Esophagus (tissue), 2 donors: ENCODE results near the gene VASH2. TPM values are rescaled to one million over a fixed set of nuclear protein-coding genes. Genes with fewer than 3 reads are reported as not detected.
"Not testable (repeated sequence)": the region's sequence is repeated elsewhere in the genome, so short reads cannot be mapped to it uniquely, and the experiment has no call there.

Experiments
- H3K27ac ChIP-seq, 2 donors: one replicate each; pipeline ENCODE4 v1.5.1; 2013; ENCODE audit warnings: low read depth in 2 of 2, mild to moderate bottlenecking in 2 of 2, inconsistent platforms in 1 of 2, low read length in 1 of 2, moderate library complexity in 1 of 2
- H3K27me3 ChIP-seq, 2 donors: one replicate each; pipeline ENCODE4 v1.6.1; 2013; ENCODE audit warnings: low read length in 2 of 2, control low read depth in 1 of 2, mild to moderate bottlenecking in 1 of 2; ENCODE audit not compliant: insufficient read depth in 2 of 2, control insufficient read depth in 1 of 2
- H3K36me3 ChIP-seq, 2 donors: one replicate each; pipeline ENCODE4 v1.6.1; 2013; ENCODE audit warnings: low read length in 1 of 2; ENCODE audit not compliant: control insufficient read depth in 2 of 2, insufficient read depth in 2 of 2
- H3K4me1 ChIP-seq, 2 donors: one replicate each; pipeline ENCODE4 v1.6.1; 2013; ENCODE audit warnings: low read length in 1 of 2; ENCODE audit not compliant: control insufficient read depth in 2 of 2, insufficient read depth in 2 of 2
- H3K4me3 ChIP-seq, 2 donors: one replicate each; pipeline ENCODE4 v1.5.1; 2013; ENCODE audit warnings: low read length in 2 of 2, mild to moderate bottlenecking in 2 of 2, low read depth in 1 of 2, moderate library complexity in 1 of 2
- H3K9me3 ChIP-seq, 2 donors: one replicate each; pipeline ENCODE4 v1.6.1; 2013; ENCODE audit warnings: mild to moderate bottlenecking in 2 of 2, low read depth in 1 of 2, low read length in 1 of 2, moderate library complexity in 1 of 2; ENCODE audit not compliant: control insufficient read depth in 2 of 2, insufficient read depth in 1 of 2
- WGBS, 2 donors: extraction: QIAGEN DNeasy Blood & Tissue Kit; methylation state at CpG; one replicate each; pipeline ENCODE4 v1.1.7; 2013; 5-methylcytosine and 5-hydroxymethylcytosine counted together
- polyA plus RNA-seq, 2 donors: library from polyadenylated mRNA; stranded (reverse); fragments of 200-250 nt; gene quantifications; one replicate each; pipeline ENCODE4 v1.2.3, GENCODE V29; 2013
- donor health status: healthy with polysubstance abuse.
- donor health status: Bipolar disorder and iron deficiency.

VASH2 gene
- polyA plus RNA-seq, 2 donors, result 0.24 to 0.33 TPM

DNA sequence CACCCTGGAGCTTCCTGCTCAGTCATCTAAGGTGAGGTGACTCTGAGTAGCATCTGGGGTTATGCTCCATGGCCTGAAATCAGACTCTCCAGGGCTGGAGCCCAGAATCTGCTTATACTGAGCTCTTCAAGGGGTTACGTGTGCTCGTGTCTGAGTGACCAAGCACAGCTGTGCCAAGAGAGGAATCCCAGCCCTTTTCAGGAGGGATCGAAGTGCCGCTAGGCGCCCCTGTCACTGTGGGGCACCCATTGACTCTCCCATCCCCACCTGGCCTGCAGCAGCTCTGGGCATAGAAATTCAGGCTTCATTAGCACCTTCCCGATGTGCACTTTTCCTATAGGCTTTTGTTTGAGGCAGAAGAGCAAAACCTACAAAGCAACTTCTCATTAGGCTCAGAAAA lies 13.8 kb downstream of the VASH2 start:
- Histone ChIP-seq H3K9me3 (no peaks in the 10 kb centered on the region), H3K4me3 (no peak overlapping the region), H3K27me3 (no peaks in the 10 kb centered on the region), H3K4me1 (peaks cover 0 to 2% of the 10 kb centered on the region in 2 donors), H3K27ac (no peak overlapping the region), H3K36me3 (peaks cover 0 to 4% of the 10 kb centered on the region in 2 donors)
- 91 to 95% methylated on average over 6 of the region's 6 CpGs for WGBS, 2 donors

GRCh38 chr1:212964993-212965392 lies 14.7 kb downstream of the VASH2 start:
- 97 to 98% methylated on average over 1 of the region's 1 CpG for WGBS, 2 donors
- H3K9me3 ChIP-seq, H3K36me3 ChIP-seq, H3K27ac ChIP-seq, H3K4me3 ChIP-seq, H3K4me1 ChIP-seq, H3K27me3 ChIP-seq: not testable (repeated sequence)

GRCh38 chr1:212966616-212967015 lies 16.3 kb downstream of the VASH2 start:
- 87 to 88% methylated on average over 5 of the region's 5 CpGs for WGBS, 2 donors
- H3K4me1 ChIP-seq, result no peaks in the 10 kb centered on the region
- H3K9me3 ChIP-seq, result no peaks in the 10 kb centered on the region
- no peak overlapping the region for H3K4me3 ChIP-seq
- H3K36me3 ChIP-seq, result peaks cover 0 to 4% of the 10 kb centered on the region in 2 donors
- H3K27ac ChIP-seq, result no peak overlapping the region
- H3K27me3 ChIP-seq, result no peaks in the 10 kb centered on the region

DNA sequence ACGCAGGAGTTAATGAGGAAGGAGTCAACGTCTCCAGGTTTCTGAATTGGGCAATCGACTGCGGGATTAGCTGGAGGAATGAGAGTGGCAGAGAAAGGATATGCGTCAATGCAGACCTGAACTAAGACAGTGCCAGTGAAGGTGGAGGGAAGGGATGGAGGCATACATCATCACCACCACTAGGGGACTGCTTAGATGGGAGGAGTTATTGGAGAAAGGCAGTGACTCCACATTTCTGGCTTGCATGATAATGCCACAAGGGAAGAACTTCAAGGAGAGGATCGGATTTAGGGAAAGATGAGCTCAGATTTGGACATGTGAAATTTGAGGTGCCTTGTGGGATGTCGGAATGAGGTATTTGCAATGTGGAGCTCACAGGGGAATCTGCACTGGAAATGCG lies 17.5 kb downstream of the VASH2 start:
- WGBS, 2 donors, result 81 to 82% methylated on average over 8 of the region's 8 CpGs
- H3K9me3 ChIP-seq, result no peaks in the 10 kb centered on the region
- no peak overlapping the region for H3K4me3 ChIP-seq
- no peaks in the 10 kb centered on the region for H3K4me1 ChIP-seq
- no peaks in the 10 kb centered on the region for H3K27me3 ChIP-seq
- no peak overlapping the region for H3K27ac ChIP-seq
- peaks cover 0 to 4% of the 10 kb centered on the region in 2 donors for H3K36me3 ChIP-seq

GRCh38 chr1:212968368-212968863 lies 18.1 kb downstream of the VASH2 start:
- no peak overlapping the region for H3K4me3 ChIP-seq
- H3K9me3 ChIP-seq, result no peaks in the 10 kb centered on the region
- WGBS, 2 donors, result 59 to 75% methylated on average over 3 of the region's 3 CpGs
- peaks cover 0 to under 1% of the 10 kb centered on the region in 2 donors for H3K36me3 ChIP-seq
- H3K27ac ChIP-seq, result no peak overlapping the region
- H3K4me1 ChIP-seq, result peaks cover 0 to 2% of the 10 kb centered on the region in 2 donors
- no peaks in the 10 kb centered on the region for H3K27me3 ChIP-seq

- H3K36me3 ChIP-seq, result no peaks in the 10 kb centered on the region
- no peak overlapping the region for H3K4me3 ChIP-seq
- no peaks in the 10 kb centered on the region for H3K27me3 ChIP-seq
- no peak overlapping the region for H3K27ac ChIP-seq
- 77 to 89% methylated on average over 4 of the region's 4 CpGs for WGBS, 2 donors
- H3K4me1 ChIP-seq, result peaks cover 0 to 3% of the 10 kb centered on the region in 2 donors
- H3K9me3 ChIP-seq, result no peaks in the 10 kb centered on the region
These were observed 19.7 kb downstream of the VASH2 start for GRCh38 chr1:212970085-212970484.

- 88 to 94% methylated on average over 5 of the region's 5 CpGs for WGBS, 2 donors
- peaks cover 0 to 3% of the 10 kb centered on the region in 2 donors for H3K4me1 ChIP-seq
- H3K36me3 ChIP-seq, result no peaks in the 10 kb centered on the region
- H3K27me3 ChIP-seq, result no peaks in the 10 kb centered on the region
- H3K9me3 ChIP-seq, result no peaks in the 10 kb centered on the region
- H3K4me3 ChIP-seq, result no peak overlapping the region
- H3K27ac ChIP-seq, result no peak overlapping the region
These were observed 21.0 kb downstream of the VASH2 start for GRCh38 chr1:212971312-212971711.

- Histone ChIP-seq H3K4me3 (no peak overlapping the region), H3K36me3 (no peaks in the 10 kb centered on the region), H3K27ac (no peak overlapping the region), H3K9me3 (no peaks in the 10 kb centered on the region), H3K4me1 (peaks cover 0 to 3% of the 10 kb centered on the region in 2 donors), H3K27me3 (no peaks in the 10 kb centered on the region)
- 86 to 89% methylated on average over 4 of the region's 4 CpGs for WGBS, 2 donors
These were observed 23.1 kb downstream of the VASH2 start for GRCh38 chr1:212973426-212973825.

GRCh38 chr1:212973899-212974298 lies 23.6 kb downstream of the VASH2 start:
- no peaks in the 10 kb centered on the region for H3K36me3 ChIP-seq
- H3K4me3 ChIP-seq, result no peak overlapping the region
- 86% methylated on average over 8 of the region's 8 CpGs for WGBS, 2 donors
- H3K27ac ChIP-seq, result no peak overlapping the region
- peaks cover 0 to 3% of the 10 kb centered on the region in 2 donors for H3K4me1 ChIP-seq
- H3K9me3 ChIP-seq, result no peaks in the 10 kb centered on the region
- no peaks in the 10 kb centered on the region for H3K27me3 ChIP-seq

DNA sequence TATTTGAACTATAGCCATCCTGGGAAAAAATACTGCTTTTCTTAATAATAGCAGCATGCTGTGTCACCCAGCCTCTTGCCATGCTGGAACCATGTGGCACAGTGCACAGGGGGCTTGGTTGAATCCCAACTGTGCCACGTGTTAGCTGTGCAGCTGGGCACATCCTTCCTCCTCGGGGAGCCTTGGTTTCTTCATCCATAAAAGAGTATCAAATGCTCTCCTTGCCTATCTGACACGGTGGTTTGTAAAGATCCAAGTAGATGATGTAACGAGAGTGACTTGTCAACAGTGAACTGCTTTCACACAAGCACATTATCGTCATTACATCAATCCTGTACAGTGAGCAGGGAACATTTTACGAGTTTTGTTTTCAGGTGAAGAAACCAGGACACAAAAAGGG lies 24.4 kb downstream of the VASH2 start:
- Histone ChIP-seq H3K27me3 (no peaks in the 10 kb centered on the region), H3K4me3 (no peak overlapping the region), H3K4me1 (peaks cover 0 to 3% of the 10 kb centered on the region in 2 donors), H3K9me3 (no peaks in the 10 kb centered on the region), H3K36me3 (no peaks in the 10 kb centered on the region), H3K27ac (no peak overlapping the region)
- 82 to 87% methylated on average over 6 of the region's 6 CpGs for WGBS, 2 donors
